GM18870 (cell line): ENCODE results near the gene APBA3.

ENCODE experiments used
- ATAC-seq: cut with Tn5 transposase; IDR thresholded peaks from one replicate; pipeline ENCODE4 v1.9.1; 2021; ENCODE audit warnings: moderate library complexity; ENCODE audit not compliant: unreplicated experiment

The APBA3 gene

GRCh38 chr19:3761382-3762129, at the start of gene APBA3:
TSS of gene APBA3 (minus strand) at chr19:3761692. CDS start at chr19:3760264, 1,428 bp downstream.
- ATAC-seq: no peak

GRCh38 chr19:3810708-3811355, 49.3 kb upstream of the APBA3 start:
- ATAC-seq: no peak

GRCh38 chr19:3809881-3810707, 48.6 kb upstream of the APBA3 start:
- no peak for ATAC-seq

- no peak for ATAC-seq
Observed at GRCh38 chr19:3808420-3809143, 47.1 kb upstream of the APBA3 start.

- ATAC-seq: no peak
Observed at GRCh38 chr19:3807574-3808354, 46.3 kb upstream of the APBA3 start.

- ATAC-seq: no peak
Observed at GRCh38 chr19:3807131-3807480, 45.6 kb upstream of the APBA3 start.

- ATAC-seq: no peak
Observed at GRCh38 chr19:3805859-3806258, 44.4 kb upstream of the APBA3 start.

GRCh38 chr19:3804429-3804828, 42.9 kb upstream of the APBA3 start:
- no peak for ATAC-seq

- ATAC-seq: no peak
Observed at GRCh38 chr19:3803986-3804385, 42.5 kb upstream of the APBA3 start.

GRCh38 chr19:3803114-3803888, 41.8 kb upstream of the APBA3 start:
- ATAC-seq: no peak

GRCh38 chr19:3801412-3802096, 40.1 kb upstream of the APBA3 start:
- no peak for ATAC-seq

GRCh38 chr19:3800996-3801395, 39.5 kb upstream of the APBA3 start:
- ATAC-seq: no peak

GRCh38 chr19:3798137-3798536, 36.6 kb upstream of the APBA3 start:
- no peak for ATAC-seq

- no peak for ATAC-seq
Observed at GRCh38 chr19:3796358-3796757, 34.9 kb upstream of the APBA3 start.

- ATAC-seq: no peak
Observed at GRCh38 chr19:3793799-3794198, 32.3 kb upstream of the APBA3 start.

GRCh38 chr19:3792114-3792513, 30.6 kb upstream of the APBA3 start:
- no peak for ATAC-seq

GRCh38 chr19:3790941-3791340, 29.4 kb upstream of the APBA3 start:
- no peak for ATAC-seq

- ATAC-seq: no peak
Observed at GRCh38 chr19:3790209-3790734, 28.8 kb upstream of the APBA3 start.
